Loucy (cell line): ENCODE results near the gene PCSK5.

Source experiments
- H2AFZ ChIP-seq: fragments of 200-600 bp; sonication (generic); 2 replicates; pipeline ENCODE4 v1.6.0; 2016; ENCODE audit warnings: antibody characterized with exemption, mild to moderate bottlenecking, low read length, moderate library complexity
- H3F3A ChIP-seq: fragments of 200-600 bp; 2 replicates; pipeline ENCODE4 v1.6.0; 2016; ENCODE audit warnings: antibody characterized with exemption, low read depth, mild to moderate bottlenecking
- H3K27me3 ChIP-seq: fragments of 200-600 bp; sonication (generic); 2 replicates; pipeline ENCODE4 v1.6.1; 2014; ENCODE audit warnings: low read length, mild to moderate bottlenecking; ENCODE audit not compliant: insufficient read depth, poor library complexity, severe bottlenecking
- H3K36me3 ChIP-seq: fragments of 200-600 bp; sonication (generic); 2 replicates; pipeline ENCODE4 v1.6.1; 2016; ENCODE audit warnings: low read length; ENCODE audit not compliant: insufficient read depth
- H3K4me1 ChIP-seq: fragments of 200-600 bp; sonication (generic); 2 replicates; pipeline ENCODE4 v1.5.1; 2014; ENCODE audit warnings: low read length, mild to moderate bottlenecking; ENCODE audit not compliant: insufficient read depth, poor library complexity, severe bottlenecking
- H3K4me2 ChIP-seq: fragments of 200-600 bp; sonication (generic); 2 replicates; pipeline ENCODE4 v1.6.0; 2014; ENCODE audit warnings: antibody characterized with exemption, low read length, low read depth, mild to moderate bottlenecking; ENCODE audit not compliant: poor library complexity, severe bottlenecking
- H3K4me3 ChIP-seq: fragments of 200-600 bp; sonication (generic); 2 replicates; pipeline ENCODE4 v1.5.1; 2014; ENCODE audit warnings: low read length, mild to moderate bottlenecking, mixed read lengths; ENCODE audit not compliant: poor library complexity, severe bottlenecking
- H3K79me2 ChIP-seq: fragments of 200-600 bp; sonication (generic); 2 replicates; pipeline ENCODE4 v1.6.1; 2014; ENCODE audit warnings: low read length; ENCODE audit not compliant: insufficient read depth
- H3K9ac ChIP-seq: fragments of 200-600 bp; sonication (generic); 2 replicates; pipeline ENCODE4 v1.6.0; 2014; ENCODE audit warnings: mild to moderate bottlenecking, low read depth, low read length, moderate library complexity; ENCODE audit not compliant: poor library complexity, severe bottlenecking
- H3K9me2 ChIP-seq: fragments of 200-600 bp; sonication (generic); replicated peaks from 2 replicates; pipeline ENCODE4 v1.6.1; 2016; ENCODE audit warnings: low read depth, low read length, mixed read lengths
- H3K9me3 ChIP-seq: fragments of 200-600 bp; sonication (generic); 2 replicates; pipeline ENCODE4 v1.6.1; 2014; ENCODE audit warnings: mild to moderate bottlenecking, antibody characterized with exemption, low read length, low read depth; ENCODE audit not compliant: insufficient read depth
- H4K20me1 ChIP-seq: fragments of 200-600 bp; sonication (generic); 2 replicates; pipeline ENCODE4 v1.6.0; 2014; ENCODE audit warnings: antibody characterized with exemption, low read length, mild to moderate bottlenecking; ENCODE audit not compliant: insufficient read depth, poor library complexity, severe bottlenecking
- CTCF ChIP-seq: fragments of 200-600 bp; sonication (generic); conservative IDR thresholded peaks from 2 replicates; pipeline ENCODE4 v1.5.1; 2014; ENCODE audit warnings: mild to moderate bottlenecking, antibody characterized with exemption, low read length
- EZH2phosphoT487 ChIP-seq: fragments of 200-600 bp; IDR thresholded peaks from 2 replicates; pipeline ENCODE4 v1.6.1; 2018; ENCODE audit warnings: antibody characterized with exemption, mild to moderate bottlenecking, moderate library complexity, borderline replicate concordance

Gene PCSK5

GRCh38 chr9:76095585-76095984, 205.1 kb downstream of the PCSK5 start:
- no peaks in the 10 kb centered on the region for H3K9me2 ChIP-seq
- no peaks in the 10 kb centered on the region for H3K9me3 ChIP-seq
- no peaks in the 10 kb centered on the region for H3K27me3 ChIP-seq
- TF ChIP-seq EZH2phosphoT487: no peak
- TF ChIP-seq CTCF: no peak
- no peaks in the 10 kb centered on the region for H4K20me1 ChIP-seq
- no peaks in the 10 kb centered on the region for H3K36me3 ChIP-seq
- H3K9ac ChIP-seq: no peak overlapping the region
- H3K4me3 ChIP-seq: no peak overlapping the region
- H3K4me2 ChIP-seq: no peak overlapping the region
- H2AFZ ChIP-seq: no peak overlapping the region
- H3K4me1 ChIP-seq: no peaks in the 10 kb centered on the region
- no peaks in the 10 kb centered on the region for H3F3A ChIP-seq
- H3K79me2 ChIP-seq: no peaks in the 10 kb centered on the region

GRCh38 chr9:76099516-76099915, 209.0 kb downstream of the PCSK5 start:
- no peak overlapping the region for H3K4me2 ChIP-seq

GRCh38 chr9:76101075-76101474, 210.6 kb downstream of the PCSK5 start:
- Histone ChIP-seq H3K4me2 (no peak overlapping the region), H4K20me1 (no peaks in the 10 kb centered on the region), H3K36me3 (no peaks in the 10 kb centered on the region), H3K27me3 (no peaks in the 10 kb centered on the region), H3K9ac (no peak overlapping the region), H3K79me2 (no peaks in the 10 kb centered on the region), H3K4me3 (no peak overlapping the region), H3F3A (no peaks in the 10 kb centered on the region), H3K9me2 (no peaks in the 10 kb centered on the region), H3K9me3 (no peaks in the 10 kb centered on the region), H2AFZ (no peak overlapping the region), H3K4me1 (no peaks in the 10 kb centered on the region)
- TF ChIP-seq EZH2phosphoT487 (no peak), CTCF (no peak)

More at GRCh38 chr9:76099516-76099915, 209.0 kb downstream of the PCSK5 start:
- Histone ChIP-seq H3F3A (no peaks in the 10 kb centered on the region), H3K4me3 (no peak overlapping the region), H3K79me2 (no peaks in the 10 kb centered on the region), H3K4me1 (no peaks in the 10 kb centered on the region), H3K36me3 (no peaks in the 10 kb centered on the region), H4K20me1 (no peaks in the 10 kb centered on the region), H3K9ac (no peak overlapping the region), H3K9me3 (no peaks in the 10 kb centered on the region), H3K9me2 (no peaks in the 10 kb centered on the region), H2AFZ (no peak overlapping the region), H3K27me3 (no peaks in the 10 kb centered on the region)
- no peak for TF ChIP-seq CTCF
- no peak for TF ChIP-seq EZH2phosphoT487
